HepG2 (cell line): ENCODE results near the gene SNIP1. TPM values are rescaled to one million over a fixed set of nuclear protein-coding genes. Genes with fewer than 3 reads are reported as not detected.

Experiments used
- BHLHE40 ChIP-seq: IDR thresholded peaks from 2 replicates; pipeline ENCODE4 v1.6.1; 2011; ENCODE audit warnings: low read length, improper control_type of control experiment
- FLYWCH1 ChIP-seq: sonication (generic); formaldehyde crosslinking; IDR thresholded peaks from 2 replicates; pipeline ENCODE4 v1.8.1; 2023; ENCODE audit warnings: mild to moderate bottlenecking, missing genetic modification reagents
- GTF3A ChIP-seq: sonication (generic); formaldehyde crosslinking; conservative IDR thresholded peaks from 2 replicates; pipeline ENCODE4 v1.4.0; 2020; ENCODE audit warnings: mild to moderate bottlenecking, missing genetic modification reagents
- IKZF1 ChIP-seq: fragments of 450-650 bp; IDR thresholded peaks from 2 replicates; pipeline ENCODE4 v1.7.1; 2016
- KLF6 ChIP-seq: IDR thresholded peaks from 2 replicates; pipeline ENCODE4 v1.8.0; 2016; ENCODE audit warnings: missing biosample characterization, missing genetic modification reagents
- NR2C2 ChIP-seq: sonication (generic); formaldehyde crosslinking; IDR thresholded peaks from 2 replicates; pipeline ENCODE4 v1.4.0; 2020; ENCODE audit warnings: missing genetic modification reagents, mild to moderate bottlenecking, moderate library complexity, borderline replicate concordance
- PITX1 ChIP-seq: sonication (generic); formaldehyde crosslinking; IDR thresholded peaks from 2 replicates; pipeline ENCODE4 v1.5.1; 2020; ENCODE audit warnings: mild to moderate bottlenecking, missing genetic modification reagents
- PRPF4 ChIP-seq: fragments of 200-400 bp; formaldehyde crosslinking; IDR thresholded peaks from 2 replicates; pipeline ENCODE4 v1.6.1; 2016; ENCODE audit warnings: low read length, low read depth; ENCODE audit not compliant: poor library complexity, severe bottlenecking
- RAD51 ChIP-seq: fragments of 450-650 bp; IDR thresholded peaks from 2 replicates; pipeline ENCODE4 v1.6.1; 2016; ENCODE audit warnings: borderline replicate concordance
- ZBTB21 ChIP-seq: sonication (generic); formaldehyde crosslinking; IDR thresholded peaks from 2 replicates; pipeline ENCODE4 v1.4.0; 2020; ENCODE audit warnings: missing genetic modification reagents
- ZBTB42 ChIP-seq: sonication (generic); formaldehyde crosslinking; IDR thresholded peaks from 2 replicates; pipeline ENCODE4 v1.5.0; 2020; ENCODE audit warnings: mild to moderate bottlenecking, missing genetic modification reagents
- ZBTB43 ChIP-seq: sonication (generic); formaldehyde crosslinking; conservative IDR thresholded peaks from 2 replicates; pipeline ENCODE4 v1.4.0; 2020; ENCODE audit warnings: missing genetic modification reagents
- ZNF256 ChIP-seq: sonication (generic); formaldehyde crosslinking; conservative IDR thresholded peaks from 2 replicates; pipeline ENCODE4 v1.4.0; 2020; ENCODE audit warnings: missing genetic modification reagents
- ZNF441 ChIP-seq: sonication (generic); formaldehyde crosslinking; IDR thresholded peaks from 2 replicates; pipeline ENCODE4 v1.7.0; 2021; ENCODE audit warnings: missing genetic modification reagents, borderline replicate concordance
- ZNF547 ChIP-seq: sonication (generic); formaldehyde crosslinking; IDR thresholded peaks from 2 replicates; pipeline ENCODE4 v1.5.1; 2020; ENCODE audit warnings: mild to moderate bottlenecking, missing genetic modification reagents
- ZUFSP ChIP-seq: sonication (generic); formaldehyde crosslinking; IDR thresholded peaks from 2 replicates; pipeline ENCODE4 v1.9.0; 2021; ENCODE audit warnings: missing genetic modification reagents, mild to moderate bottlenecking, borderline replicate concordance
- polyA plus RNA-seq, 8 experiments: library from polyadenylated mRNA; depleted of rRNA in 3 of 8; stranded (reverse) in 7 of 8; unstranded in 1 of 8; fragments of >200 nt; fragmentation: Illumina TruSeq in 4 of 8; extraction: Trizol in 4 of 8; gene quantifications; 2 replicates each; pipeline versions ENCODE4 v1.2.1 to v1.2.3, GENCODE V29; 2011 to 2016; ENCODE audit warnings: low read depth in 4 of 8, missing spikeins in 1 of 8, mixed read lengths in 1 of 8; ENCODE audit not compliant: insufficient read depth in 1 of 8
- total RNA-seq, 5 experiments: library from RNA; depleted of rRNA; stranded (reverse); fragments of >200 nt; fragmentation: Illumina TruSeq; extraction: Trizol; gene quantifications; 2 replicates each; pipeline ENCODE4 v1.2.3, GENCODE V29; 2016; ENCODE audit warnings: low read depth in 1 of 5
- TF ChIP-seq, protein P1 (sequence below): IDR thresholded peaks from 2 replicates; pipeline ENCODE4 v1.6.1; 2016
- TF ChIP-seq, protein P2 (sequence below): sonication (generic); formaldehyde crosslinking; IDR thresholded peaks from one replicate; pipeline ENCODE4 v1.5.1; 2020; ENCODE audit warnings: mild to moderate bottlenecking, missing genetic modification reagents; ENCODE audit errors: not compliant biosample characterization

SNIP1 gene
- total and polyA plus RNA-seq, 2 of the 13 experiments (the other 11 are each of a cell fraction or from before 2014, with no cell fraction given) = 5.5 to 11.2 TPM

DNA sequence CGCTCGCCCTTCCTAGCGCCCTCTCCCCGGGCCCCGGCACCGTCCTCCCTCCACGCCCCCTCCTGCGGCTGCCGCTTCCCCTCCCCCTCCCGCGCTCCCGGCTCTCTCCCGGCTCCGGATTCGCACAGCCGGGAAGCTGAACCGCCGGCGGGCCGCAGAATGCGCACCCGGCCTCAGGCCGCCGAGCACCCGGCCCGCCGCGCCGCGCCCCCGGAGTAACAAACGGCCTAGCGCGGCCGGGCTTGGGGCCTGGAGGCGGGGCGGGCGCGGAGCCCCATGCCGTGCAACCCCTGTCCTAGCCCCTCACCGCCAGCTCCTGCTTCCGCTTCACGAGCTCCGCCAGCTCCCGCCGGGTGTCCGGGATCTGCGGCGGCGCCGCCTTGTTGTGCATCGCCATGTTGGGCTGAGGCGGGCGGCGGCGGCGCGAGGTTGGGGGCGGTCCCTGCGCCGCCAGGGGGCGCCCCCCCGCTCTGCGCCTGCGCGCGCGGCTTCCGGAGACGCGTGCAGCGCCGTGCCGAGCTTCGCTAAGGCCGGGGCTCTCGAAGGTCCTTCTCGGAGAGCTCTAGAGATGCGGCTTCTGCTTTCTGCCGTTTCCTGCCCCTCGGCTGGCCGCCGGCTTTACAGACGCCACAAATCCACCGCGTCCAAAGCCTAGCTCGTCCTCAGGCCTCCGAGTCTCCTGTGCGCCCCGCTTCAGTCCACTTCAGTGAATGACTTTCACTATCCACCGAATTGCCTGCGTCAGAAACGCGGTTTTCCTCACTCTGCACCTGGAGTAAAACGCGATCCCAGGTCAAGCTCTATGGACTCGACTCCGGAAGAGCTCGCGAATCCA lies 39.5 kb downstream of the SNIP1 start, which contains the start of gene MEAF6 (continued):
- no peak for TF ChIP-seq ZUFSP
- TF ChIP-seq ZBTB42 = peak; percentile 70; the same call in 1 of the 2 replicates
- TF ChIP-seq IKZF1 = no peak
- no peak for TF ChIP-seq FLYWCH1 (CRISPR knock-in tag)
- peak; percentile 63; the same call in 1 of the 2 replicates for TF ChIP-seq PITX1
- TF ChIP-seq, protein P1, sequence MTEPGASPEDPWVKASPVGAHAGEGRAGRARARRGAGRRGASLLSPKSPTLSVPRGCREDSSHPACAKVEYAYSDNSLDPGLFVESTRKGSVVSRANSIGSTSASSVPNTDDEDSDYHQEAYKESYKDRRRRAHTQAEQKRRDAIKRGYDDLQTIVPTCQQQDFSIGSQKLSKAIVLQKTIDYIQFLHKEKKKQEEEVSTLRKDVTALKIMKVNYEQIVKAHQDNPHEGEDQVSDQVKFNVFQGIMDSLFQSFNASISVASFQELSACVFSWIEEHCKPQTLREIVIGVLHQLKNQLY (CRISPR knock-in tag) = no peak
- TF ChIP-seq GTF3A (CRISPR knock-in tag) = 0 out of 2 replicates have a peak, but pooled peaks have one; percentile 69
- no peak; the same call in 1 of the 2 replicates for TF ChIP-seq BHLHE40
- TF ChIP-seq ZNF256 (CRISPR knock-in tag) = peak; percentile 92; the same call in 1 of the 2 replicates
- peak; percentile 55; the same call in 1 of the 2 replicates for TF ChIP-seq ZBTB21 (CRISPR knock-in tag)
- no peak for TF ChIP-seq PRPF4
- TF ChIP-seq RAD51 = no peak
- TF ChIP-seq, protein P2, sequence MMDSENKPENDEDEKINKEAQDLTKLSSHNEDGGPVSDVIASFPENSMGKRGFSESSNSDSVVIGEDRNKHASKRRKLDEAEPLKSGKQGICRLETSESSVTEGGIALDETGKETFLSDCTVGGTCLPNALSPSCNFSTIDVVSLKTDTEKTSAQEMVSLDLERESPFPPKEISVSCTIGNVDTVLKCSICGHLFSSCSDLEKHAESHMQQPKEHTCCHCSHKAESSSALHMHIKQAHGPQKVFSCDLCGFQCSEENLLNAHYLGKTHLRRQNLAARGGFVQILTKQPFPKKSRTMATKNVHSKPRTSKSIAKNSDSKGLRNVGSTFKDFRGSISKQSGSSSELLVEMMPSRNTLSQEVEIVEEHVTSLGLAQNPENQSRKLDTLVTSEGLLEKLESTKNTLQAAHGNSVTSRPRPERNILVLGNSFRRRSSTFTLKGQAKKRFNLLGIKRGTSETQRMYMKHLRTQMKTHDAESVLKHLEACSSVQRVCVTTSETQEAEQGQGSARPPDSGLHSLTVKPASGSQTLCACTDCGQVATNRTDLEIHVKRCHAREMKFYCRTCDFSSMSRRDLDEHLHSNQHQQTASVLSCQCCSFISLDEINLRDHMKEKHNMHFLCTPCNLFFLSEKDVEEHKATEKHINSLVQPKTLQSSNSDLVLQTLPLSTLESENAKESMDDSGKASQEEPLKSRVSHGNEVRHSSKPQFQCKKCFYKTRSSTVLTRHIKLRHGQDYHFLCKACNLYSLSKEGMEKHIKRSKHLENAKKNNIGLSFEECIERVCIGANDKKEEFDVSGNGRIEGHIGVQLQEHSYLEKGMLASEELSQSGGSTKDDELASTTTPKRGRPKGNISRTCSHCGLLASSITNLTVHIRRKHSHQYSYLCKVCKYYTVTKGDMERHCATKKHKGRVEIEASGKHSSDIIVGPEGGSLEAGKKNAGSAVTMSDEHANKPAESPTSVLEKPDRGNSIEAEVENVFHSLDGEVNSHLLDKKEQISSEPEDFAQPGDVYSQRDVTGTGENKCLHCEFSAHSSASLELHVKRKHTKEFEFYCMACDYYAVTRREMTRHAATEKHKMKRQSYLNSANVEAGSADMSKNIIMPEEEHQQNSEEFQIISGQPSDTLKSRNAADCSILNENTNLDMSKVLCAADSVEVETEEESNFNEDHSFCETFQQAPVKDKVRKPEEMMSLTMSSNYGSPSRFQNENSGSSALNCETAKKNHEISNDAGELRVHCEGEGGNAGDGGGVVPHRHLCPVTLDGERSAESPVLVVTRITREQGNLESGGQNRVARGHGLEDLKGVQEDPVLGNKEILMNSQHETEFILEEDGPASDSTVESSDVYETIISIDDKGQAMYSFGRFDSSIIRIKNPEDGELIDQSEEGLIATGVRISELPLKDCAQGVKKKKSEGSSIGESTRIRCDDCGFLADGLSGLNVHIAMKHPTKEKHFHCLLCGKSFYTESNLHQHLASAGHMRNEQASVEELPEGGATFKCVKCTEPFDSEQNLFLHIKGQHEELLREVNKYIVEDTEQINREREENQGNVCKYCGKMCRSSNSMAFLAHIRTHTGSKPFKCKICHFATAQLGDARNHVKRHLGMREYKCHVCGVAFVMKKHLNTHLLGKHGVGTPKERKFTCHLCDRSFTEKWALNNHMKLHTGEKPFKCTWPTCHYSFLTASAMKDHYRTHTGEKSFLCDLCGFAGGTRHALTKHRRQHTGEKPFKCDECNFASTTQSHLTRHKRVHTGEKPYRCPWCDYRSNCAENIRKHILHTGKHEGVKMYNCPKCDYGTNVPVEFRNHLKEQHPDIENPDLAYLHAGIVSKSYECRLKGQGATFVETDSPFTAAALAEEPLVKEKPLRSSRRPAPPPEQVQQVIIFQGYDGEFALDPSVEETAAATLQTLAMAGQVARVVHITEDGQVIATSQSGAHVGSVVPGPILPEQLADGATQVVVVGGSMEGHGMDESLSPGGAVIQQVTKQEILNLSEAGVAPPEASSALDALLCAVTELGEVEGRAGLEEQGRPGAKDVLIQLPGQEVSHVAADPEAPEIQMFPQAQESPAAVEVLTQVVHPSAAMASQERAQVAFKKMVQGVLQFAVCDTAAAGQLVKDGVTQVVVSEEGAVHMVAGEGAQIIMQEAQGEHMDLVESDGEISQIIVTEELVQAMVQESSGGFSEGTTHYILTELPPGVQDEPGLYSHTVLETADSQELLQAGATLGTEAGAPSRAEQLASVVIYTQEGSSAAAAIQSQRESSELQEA = no peak
- TF ChIP-seq ZBTB43 (CRISPR knock-in tag) = peak; percentile 69; the same call in 1 of the 2 replicates
- TF ChIP-seq KLF6 (CRISPR knock-in tag) = peak; percentile 69; the same call in 1 of the 2 replicates
- no peak for TF ChIP-seq ZNF441 (CRISPR knock-in tag)
- peak; percentile 76 for TF ChIP-seq NR2C2 (CRISPR knock-in tag)
- peak; percentile 49; the same call in 1 of the 2 replicates for TF ChIP-seq ZNF547 (CRISPR knock-in tag)
